HG02885 (cell line): ENCODE data around the gene ALPK3.

Experiments used
- ATAC-seq: cut with Tn5 transposase; IDR thresholded peaks from one replicate; pipeline ENCODE4 v1.9.1; 2021; ENCODE audit warnings: mild to moderate bottlenecking; ENCODE audit not compliant: unreplicated experiment, poor library complexity

The ALPK3 gene

GRCh38 chr15:84816694-84817465 is at the start of gene ALPK3:
Gene ALPK3 (plus strand): TSS chr15:84817356. CDS start chr15:84817453, 97 bp downstream.
- no peak for ATAC-seq

- ATAC-seq = no peak
Measured at GRCh38 chr15:84772031-84772430, 45.1 kb upstream of the ALPK3 start.

- ATAC-seq = no peak
Measured at GRCh38 chr15:84772467-84772866, 44.7 kb upstream of the ALPK3 start.

- ATAC-seq = no peak
Measured at GRCh38 chr15:84773716-84774115, 43.4 kb upstream of the ALPK3 start.

- no peak for ATAC-seq
Measured at GRCh38 chr15:84775867-84776449, 41.2 kb upstream of the ALPK3 start.

- no peak for ATAC-seq
Measured at GRCh38 chr15:84778194-84778593, 39.0 kb upstream of the ALPK3 start.

- ATAC-seq = no peak
Measured at GRCh38 chr15:84780492-84780891, 36.7 kb upstream of the ALPK3 start.

- no peak for ATAC-seq
Measured at GRCh38 chr15:84781495-84781894, 35.7 kb upstream of the ALPK3 start.

GRCh38 chr15:84782346-84782745 is 34.8 kb upstream of the ALPK3 start:
- ATAC-seq = no peak

GRCh38 chr15:84783493-84784251 is 33.5 kb upstream of the ALPK3 start:
- no peak for ATAC-seq

GRCh38 chr15:84784262-84784661 is 32.9 kb upstream of the ALPK3 start:
- no peak for ATAC-seq

GRCh38 chr15:84785053-84785452 is 32.1 kb upstream of the ALPK3 start:
- ATAC-seq = no peak

GRCh38 chr15:84788500-84788899 is 28.7 kb upstream of the ALPK3 start:
- no peak for ATAC-seq

- no peak for ATAC-seq
Measured at GRCh38 chr15:84789762-84790161, 27.4 kb upstream of the ALPK3 start.

- no peak for ATAC-seq
Measured at GRCh38 chr15:84790676-84791075, 26.5 kb upstream of the ALPK3 start.

- ATAC-seq = no peak
Measured at GRCh38 chr15:84791763-84792162, 25.4 kb upstream of the ALPK3 start.

- ATAC-seq = no peak
Measured at GRCh38 chr15:84793431-84794161, 23.6 kb upstream of the ALPK3 start.

GRCh38 chr15:84794162-84794547 is 23.0 kb upstream of the ALPK3 start:
- ATAC-seq = no peak

- ATAC-seq = no peak
Measured at GRCh38 chr15:84795186-84795585, 22.0 kb upstream of the ALPK3 start.

GRCh38 chr15:84797212-84797611 is 19.9 kb upstream of the ALPK3 start:
- no peak for ATAC-seq

- no peak for ATAC-seq
Measured at GRCh38 chr15:84797801-84798200, 19.4 kb upstream of the ALPK3 start.
